NB4 (cell line): Measurements from ENCODE around the gene ZDHHC7.

Source experiments
- DNase-seq: peaks from one replicate; pipeline ENCODE4 v3.0.0; 2010; ENCODE audit warnings: low read depth
- H3K4me3 ChIP-seq: one replicate; pipeline ENCODE4 v1.5.1; 2011; ENCODE audit warnings: mild to moderate bottlenecking, low read depth, low read length, moderate library complexity
- CTCF ChIP-seq: IDR thresholded peaks from one replicate; pipeline ENCODE4 v1.5.1; 2012; ENCODE audit warnings: low read depth, low read length
- MAX ChIP-seq: IDR thresholded peaks from 2 replicates; pipeline ENCODE4 v1.6.1; 2011; ENCODE audit warnings: low read depth, low read length
- MYC ChIP-seq: IDR thresholded peaks from 2 replicates; pipeline ENCODE4 v1.6.1; 2011; ENCODE audit warnings: low read depth, low read length
- POLR2A ChIP-seq: IDR thresholded peaks from 2 replicates; pipeline ENCODE4 v1.6.1; 2011; ENCODE audit warnings: mild to moderate bottlenecking; ENCODE audit not compliant: insufficient read length; ENCODE audit errors: extremely low read depth

Gene ZDHHC7

GRCh38 chr16:85017633-85018032 is 6.3 kb upstream of the ZDHHC7 start:
- no peak for DNase-seq
- H3K4me3 ChIP-seq: no peak overlapping the region
- TF ChIP-seq CTCF (no peak), MAX (no peak), MYC (no peak), POLR2A (no peak)

GRCh38 chr16:85017151-85017550 is 5.8 kb upstream of the ZDHHC7 start:
- DNase-seq: peak; percentile 93
- H3K4me3 ChIP-seq: no peak overlapping the region
- TF ChIP-seq POLR2A (no peak), MYC (no peak), CTCF (no peak), MAX (no peak)

- no peak overlapping the region for H3K4me3 ChIP-seq
- no peak for TF ChIP-seq MYC
- TF ChIP-seq MAX: no peak
- no peak for TF ChIP-seq POLR2A
- no peak for TF ChIP-seq CTCF
- DNase-seq: no peak
Observed at GRCh38 chr16:85015481-85016187, 4.3 kb upstream of the ZDHHC7 start.

- peak; percentile 33 for DNase-seq
- no peak overlapping the region for H3K4me3 ChIP-seq
- no peak for TF ChIP-seq MAX
- no peak for TF ChIP-seq CTCF
- no peak for TF ChIP-seq POLR2A
- no peak for TF ChIP-seq MYC
Observed at GRCh38 chr16:85014311-85014710, 3.0 kb upstream of the ZDHHC7 start.

GRCh38 chr16:85011846-85012284 is 530 bp upstream of the ZDHHC7 start:
- peak overlapping the region; percentile 93 for H3K4me3 ChIP-seq
- no peak for DNase-seq
- TF ChIP-seq MYC: no peak
- no peak for TF ChIP-seq POLR2A
- TF ChIP-seq MAX: no peak
- no peak for TF ChIP-seq CTCF

- H3K4me3 ChIP-seq: peak overlapping the region; percentile 93
- DNase-seq: peak; percentile 44
- TF ChIP-seq MYC (no peak), POLR2A (no peak), MAX (no peak), CTCF (no peak)
Observed at GRCh38 chr16:85010446-85010930, 847 bp downstream of the ZDHHC7 start.
